Upper lobe of right lung (tissue), 1 donor: ENCODE measurements around the gene TCF7L2. TPM values are rescaled to one million over a fixed set of nuclear protein-coding genes. Genes with fewer than 3 reads are reported as not detected.
A peak's percentile ranks its signal among the peaks of the same experiment; 100 is the strongest.

Experiments
- ATAC-seq: fragments of 200-7000 bp; cut with Tn5 transposase; one replicate; pipeline ENCODE4 v1.9.1; 2020; ENCODE audit warnings: mild to moderate bottlenecking, moderate library complexity
- DNase-seq: peaks from one replicate; pipeline ENCODE4 v3.0.0-alpha.2; 2020
- H3K27ac ChIP-seq: fragments of 200-600 bp; one replicate; pipeline ENCODE4 v1.8.0; 2022
- H3K27me3 ChIP-seq: fragments of 200-600 bp; one replicate; pipeline ENCODE4 v1.8.0; 2022; ENCODE audit warnings: mild to moderate bottlenecking
- H3K36me3 ChIP-seq: fragments of 200-600 bp; one replicate; pipeline ENCODE4 v1.8.0; 2022
- H3K4me1 ChIP-seq: fragments of 200-600 bp; one replicate; pipeline ENCODE4 v1.8.0; 2022
- H3K4me3 ChIP-seq: fragments of 200-600 bp; one replicate; pipeline ENCODE4 v1.8.0; 2022; ENCODE audit warnings: mild to moderate bottlenecking
- H3K9me3 ChIP-seq: fragments of 200-600 bp; one replicate; pipeline ENCODE4 v1.8.0; 2022
- CTCF ChIP-seq: fragments of 200-600 bp; IDR thresholded peaks from one replicate; pipeline ENCODE4 v1.8.0; 2022; ENCODE audit warnings: antibody characterized with exemption
- intact Hi-C: fragments of 100-400 bp; cut with DNase I; formaldehyde crosslinking; loops from one replicate; pipeline ENCODE4 v1.11.0; 2022
- total RNA-seq: library from RNA; stranded (reverse); fragmentation: NEBNext Ultra II Directional; extraction: Animal tissue kit (Norgen Biotek cat#: 25700); gene quantifications from one replicate; pipeline ENCODE4 v1.2.1, GENCODE V29; 2021
- donor health status: DM: no; HTN: yes; CAD: no; lungs with severe emphysema.

Gene TCF7L2
- total RNA-seq, 1 donor from 2014 or later: 47.4 TPM

- Histone ChIP-seq H3K4me1 (peaks cover 28% of the 10 kb centered on the region), H3K27me3 (no peaks in the 10 kb centered on the region), H3K4me3 (no peak overlapping the region), H3K27ac (no peak overlapping the region), H3K36me3 (no peaks in the 10 kb centered on the region), H3K9me3 (no peaks in the 10 kb centered on the region)
- intact Hi-C loops: no loop called here
- DNase-seq (no peak), ATAC-seq (no peak)
- no peak for TF ChIP-seq CTCF
Observed at GRCh38 chr10:112986544-112987190, 36.6 kb downstream of the TCF7L2 start.

GRCh38 chr10:112988839-112989406 lies 38.9 kb downstream of the TCF7L2 start:
- H3K4me3 ChIP-seq: no peak overlapping the region
- H3K9me3 ChIP-seq: no peaks in the 10 kb centered on the region
- ATAC-seq: peak; percentile 22
- H3K36me3 ChIP-seq: no peaks in the 10 kb centered on the region
- peaks cover 28% of the 10 kb centered on the region for H3K4me1 ChIP-seq
- intact Hi-C loops: no loop called here
- DNase-seq: no peak
- no peak overlapping the region for H3K27ac ChIP-seq
- TF ChIP-seq CTCF: no peak
- H3K27me3 ChIP-seq: no peaks in the 10 kb centered on the region

GRCh38 chr10:112989826-112990225 lies 39.8 kb downstream of the TCF7L2 start:
- Histone ChIP-seq H3K36me3 (no peaks in the 10 kb centered on the region), H3K9me3 (no peaks in the 10 kb centered on the region), H3K27me3 (no peaks in the 10 kb centered on the region), H3K4me1 (peaks cover 28% of the 10 kb centered on the region), H3K27ac (no peak overlapping the region), H3K4me3 (no peak overlapping the region)
- no peak for DNase-seq
- intact Hi-C loops: no loop called here
- no peak for TF ChIP-seq CTCF
- ATAC-seq: no peak

- no peak overlapping the region for H3K4me3 ChIP-seq
- no peak overlapping the region for H3K27ac ChIP-seq
- ATAC-seq: no peak
- H3K27me3 ChIP-seq: no peaks in the 10 kb centered on the region
- TF ChIP-seq CTCF: no peak
- intact Hi-C loops: no loop called here
- H3K4me1 ChIP-seq: peaks cover 25% of the 10 kb centered on the region
- no peaks in the 10 kb centered on the region for H3K36me3 ChIP-seq
- DNase-seq: no peak
- H3K9me3 ChIP-seq: no peaks in the 10 kb centered on the region
Observed at GRCh38 chr10:112990271-112990670, 40.2 kb downstream of the TCF7L2 start.

- H3K27ac ChIP-seq: no peak overlapping the region
- intact Hi-C loops: no loop called here
- DNase-seq (no peak), ATAC-seq (peak; percentile 6)
- no peak overlapping the region for H3K4me3 ChIP-seq
- peaks cover 8% of the 10 kb centered on the region for H3K4me1 ChIP-seq
- no peaks in the 10 kb centered on the region for H3K9me3 ChIP-seq
- H3K27me3 ChIP-seq: no peaks in the 10 kb centered on the region
- H3K36me3 ChIP-seq: no peaks in the 10 kb centered on the region
- TF ChIP-seq CTCF: no peak
Observed at GRCh38 chr10:112991888-112992491, 41.9 kb downstream of the TCF7L2 start.
